ENCODE results near the gene RABL6. TPM values are rescaled to one million over a fixed set of nuclear protein-coding genes. Genes with fewer than 3 reads are reported as not detected.
A peak's percentile ranks its signal among the peaks of the same experiment; 100 is the strongest.
"Not testable (repeated sequence)": the region's sequence is repeated elsewhere in the genome, so short reads cannot be mapped to it uniquely, and the experiment has no call there.

Gene RABL6
- total RNA-seq, 2 experiments from 2014 or later, result 46.4 to 48.5 TPM

DNA sequence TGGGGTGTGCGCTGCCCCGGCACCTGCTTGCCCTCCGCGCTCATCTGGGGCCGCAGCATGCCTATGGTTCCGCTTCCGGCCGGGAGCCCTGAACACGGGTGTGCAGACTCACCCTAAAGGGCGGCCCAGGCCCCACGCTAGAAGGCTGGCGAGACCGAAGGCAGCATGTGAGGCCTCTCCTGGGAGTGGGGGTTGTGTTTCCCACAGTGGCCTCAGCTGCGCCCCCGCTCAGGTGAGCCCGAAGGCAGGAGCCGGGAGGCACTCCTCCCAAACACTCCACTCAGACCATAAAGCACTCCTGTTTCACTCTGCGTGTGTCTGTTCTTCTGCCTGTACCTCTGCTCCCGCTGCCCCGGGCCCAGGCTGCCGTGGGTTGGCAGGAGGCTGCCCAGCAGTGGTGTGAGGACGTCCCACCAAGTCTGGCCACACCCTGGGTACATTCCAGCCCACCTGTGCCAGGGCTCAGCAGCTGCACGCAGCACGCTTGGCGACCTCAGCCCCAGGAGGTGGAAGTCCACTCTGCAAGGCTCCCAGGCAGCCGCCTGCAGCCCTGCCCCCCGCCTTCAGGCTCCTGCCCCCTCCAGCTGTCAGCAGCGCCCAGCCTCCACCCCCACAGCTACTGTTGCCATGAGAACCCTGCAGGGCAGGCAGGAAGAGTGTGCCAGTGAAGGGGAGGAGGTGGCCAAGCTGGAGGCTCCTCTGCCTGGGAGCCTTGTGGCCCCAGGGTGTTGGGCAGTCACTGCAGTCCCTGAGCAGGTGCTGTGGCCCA, 33.3 kb downstream of the RABL6 start:
- H3K27me3 Mint-ChIP-seq, result peaks cover 16% of the 10 kb centered on the region
- no peak overlapping the region for H3K4me3 Mint-ChIP-seq
- peaks cover 5% of the 10 kb centered on the region for H3K36me3 Mint-ChIP-seq (ENCODE audit: low read depth)
- intact Hi-C loops (cut with DNase I, micrococcal nuclease), result loop anchor here (2.0 to 10.0 kb wide), 2 partner anchors 32 to 104 kb away; partner anchors contain the start of genes C8G (in 1 of the 2) and FBXW5 (in 1 of the 2)
- ChIA-PET POLR2A (interaction anchor here (1.6 kb wide), 1 partner anchor 11 kb away, joined by 4 read pairs; the partner anchor contains the start of gene MAMDC4), CTCF (interaction anchor here (1.1 to 3.2 kb wide), 3 partner anchors 144 to 194 kb away, joined by 3 to 20 read pairs (median 6); partner anchors contain the start of gene CLIC3)
- no peak overlapping the region for H3K27ac Mint-ChIP-seq
- Histone ChIP-seq H3K4me3 (ENCODE audit: low read length) (no peak overlapping the region), H3K9me3 (ENCODE audit: control insufficient read depth in 1 of 2, insufficient read depth in 1 of 2, low read length in 2 of 2) (no peaks in the 10 kb centered on the region), H3K4me1 (ENCODE audit: insufficient read depth, low read length) (peaks cover 36% of the 10 kb centered on the region), H3K36me3 (ENCODE audit: insufficient read depth, low read length) (peaks cover 14% of the 10 kb centered on the region), H3K27ac (ENCODE audit: low read depth in 1 of 2, low read length in 2 of 2) (no peak overlapping the region), H3K27me3 (ENCODE audit: control insufficient read depth in 1 of 2, insufficient read depth in 2 of 2, low read length in 2 of 2) (peaks cover 11 to 12% of the 10 kb centered on the region in 2 experiments)
- peaks cover 15% of the 10 kb centered on the region for H3K4me1 Mint-ChIP-seq (ENCODE audit: low read depth)
- DNase-seq (no peak), ATAC-seq (ENCODE audit: poor library complexity) (no peak)
- no peaks in the 10 kb centered on the region for H3K9me3 Mint-ChIP-seq
- TF ChIP-seq, protein P1, sequence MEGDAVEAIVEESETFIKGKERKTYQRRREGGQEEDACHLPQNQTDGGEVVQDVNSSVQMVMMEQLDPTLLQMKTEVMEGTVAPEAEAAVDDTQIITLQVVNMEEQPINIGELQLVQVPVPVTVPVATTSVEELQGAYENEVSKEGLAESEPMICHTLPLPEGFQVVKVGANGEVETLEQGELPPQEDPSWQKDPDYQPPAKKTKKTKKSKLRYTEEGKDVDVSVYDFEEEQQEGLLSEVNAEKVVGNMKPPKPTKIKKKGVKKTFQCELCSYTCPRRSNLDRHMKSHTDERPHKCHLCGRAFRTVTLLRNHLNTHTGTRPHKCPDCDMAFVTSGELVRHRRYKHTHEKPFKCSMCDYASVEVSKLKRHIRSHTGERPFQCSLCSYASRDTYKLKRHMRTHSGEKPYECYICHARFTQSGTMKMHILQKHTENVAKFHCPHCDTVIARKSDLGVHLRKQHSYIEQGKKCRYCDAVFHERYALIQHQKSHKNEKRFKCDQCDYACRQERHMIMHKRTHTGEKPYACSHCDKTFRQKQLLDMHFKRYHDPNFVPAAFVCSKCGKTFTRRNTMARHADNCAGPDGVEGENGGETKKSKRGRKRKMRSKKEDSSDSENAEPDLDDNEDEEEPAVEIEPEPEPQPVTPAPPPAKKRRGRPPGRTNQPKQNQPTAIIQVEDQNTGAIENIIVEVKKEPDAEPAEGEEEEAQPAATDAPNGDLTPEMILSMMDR (IDR thresholded peaks at IDR 0.05), result no peak

DNA sequence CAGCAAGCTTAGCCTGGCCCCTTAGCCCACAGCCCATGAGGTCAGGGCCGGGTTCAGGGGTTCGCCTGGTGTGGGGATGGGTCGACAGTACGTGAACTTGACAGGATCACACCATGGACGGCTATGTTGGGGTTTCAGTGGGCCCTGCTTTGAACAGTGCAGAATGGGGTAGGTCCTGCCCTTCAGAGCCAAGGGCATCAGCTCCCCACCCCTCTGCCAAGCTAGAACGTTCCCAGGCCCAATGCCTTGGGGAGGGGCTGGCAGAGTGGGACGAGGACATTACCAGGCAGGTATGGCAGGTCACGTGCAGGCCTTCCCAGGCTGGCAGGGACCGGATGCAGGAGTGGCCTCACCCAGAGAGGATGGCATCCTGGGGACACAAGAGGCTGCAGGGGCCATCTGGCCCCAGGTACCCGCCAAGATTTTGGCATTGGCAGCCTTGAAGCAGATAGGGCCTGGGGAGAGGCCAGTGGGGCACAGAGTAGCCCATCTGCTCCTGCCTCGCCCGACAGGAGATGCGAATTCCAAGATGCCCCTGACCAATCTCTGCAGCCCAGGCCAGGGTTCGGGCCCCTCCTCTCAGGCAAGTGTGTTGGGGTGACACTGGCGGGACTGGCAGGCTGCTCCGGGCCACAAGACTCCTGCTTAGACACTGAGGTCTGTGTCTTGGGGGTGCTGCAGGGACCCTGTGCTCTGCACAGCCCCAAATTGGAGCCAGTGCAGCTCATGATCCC, 34.1 kb downstream of the RABL6 start:
- H3K9me3 Mint-ChIP-seq; DNase-seq; ATAC-seq (ENCODE audit: poor library complexity); H3K36me3 Mint-ChIP-seq (ENCODE audit: low read depth); H3K9me3 ChIP-seq (ENCODE audit: control insufficient read depth in 1 of 2, insufficient read depth in 1 of 2, low read length in 2 of 2); H3K27ac ChIP-seq (ENCODE audit: low read depth in 1 of 2, low read length in 2 of 2): not testable (repeated sequence)
- Histone ChIP-seq H3K4me1 (ENCODE audit: insufficient read depth, low read length) (peaks cover 41% of the 10 kb centered on the region), H3K4me3 (ENCODE audit: low read length) (peak overlapping the region; percentile 77), H3K36me3 (ENCODE audit: insufficient read depth, low read length) (peaks cover 14% of the 10 kb centered on the region), H3K27me3 (ENCODE audit: control insufficient read depth in 1 of 2, insufficient read depth in 2 of 2, low read length in 2 of 2) (peaks cover 11 to 14% of the 10 kb centered on the region in 2 experiments)
- H3K4me3 Mint-ChIP-seq, result peak overlapping the region; percentile 89
- CTCF ChIA-PET, result interaction anchor here (0.9 to 3.2 kb wide), 26 partner anchors 19 to 246 kb away, joined by 3 to 20 read pairs (median 5); partner anchors contain the start of genes CLIC3, FBXW5, FUT7 and MAN1B1
- intact Hi-C loops (cut with DNase I, micrococcal nuclease), result loop anchor here (1.0 to 10.0 kb wide), 4 partner anchors 33 to 193 kb away; partner anchors contain the start of genes C8G (in 1 of the 2) and FBXW5 (in 1 of the 2)
- H3K4me1 Mint-ChIP-seq (ENCODE audit: low read depth), result peaks cover 15% of the 10 kb centered on the region
- POLR2A ChIA-PET, result interaction anchor here (0.7 to 2.7 kb wide), 8 partner anchors 10 to 193 kb away, joined by 3 to 11 read pairs (median 4); partner anchors contain the start of genes FBXW5, MAMDC4 and RABL6
- H3K27me3 Mint-ChIP-seq, result peaks cover 21% of the 10 kb centered on the region
- H3K27ac Mint-ChIP-seq, result peak overlapping the region; percentile 30

DNA sequence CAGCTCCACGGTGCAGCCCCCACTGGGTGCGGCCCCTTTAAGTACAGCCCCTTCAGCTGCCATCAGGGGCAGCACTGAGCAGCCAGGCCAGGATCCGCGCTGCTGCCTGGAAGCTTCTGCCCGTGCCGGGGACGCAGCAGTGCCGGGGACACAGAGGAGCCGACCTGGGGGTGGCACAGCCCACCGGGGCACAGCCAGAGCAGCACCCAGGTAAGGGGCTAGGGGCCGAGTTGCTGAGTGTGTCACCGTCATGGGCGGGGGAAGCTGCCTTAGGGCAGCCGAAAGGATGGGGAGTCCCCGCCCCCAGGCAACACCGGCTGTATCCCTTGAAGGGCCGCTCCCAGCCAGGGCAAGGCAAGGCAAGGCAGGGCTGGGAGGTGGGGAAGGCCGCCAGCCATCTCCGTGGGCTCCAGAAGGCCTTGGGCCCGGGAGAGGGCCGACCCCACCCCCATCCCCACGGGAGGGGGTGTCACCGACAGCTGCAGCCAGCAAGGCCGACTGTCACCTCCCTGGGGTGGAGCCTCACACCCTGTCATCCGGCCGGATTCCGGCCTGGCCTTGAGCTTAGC, 34.7 kb downstream of the RABL6 start, which contains the start of gene AJM1:
Gene AJM1 (plus strand): TSS at position 99 of the 569 bp plus-strand sequence. CDS start 1,937 bp downstream, outside the sequence.
- H3K4me3 Mint-ChIP-seq, result peak within 1 kb of the TSS; percentile 89
- Histone ChIP-seq H3K4me1 (ENCODE audit: insufficient read depth, low read length) (peaks cover 47% of the 10 kb centered on the region), H3K27me3 (ENCODE audit: control insufficient read depth in 1 of 2, insufficient read depth in 2 of 2, low read length in 2 of 2) (peaks cover 13 to 15% of the 10 kb centered on the region in 2 experiments), H3K4me3 (ENCODE audit: low read length) (peak within 1 kb of the TSS; percentile 77), H3K36me3 (ENCODE audit: insufficient read depth, low read length) (peaks cover 14% of the 10 kb centered on the region)
- H3K27ac Mint-ChIP-seq, result peak within 1 kb of the TSS; percentile 30
- not testable (repeated sequence) for H3K27ac ChIP-seq (ENCODE audit: low read depth in 1 of 2, low read length in 2 of 2); H3K36me3 Mint-ChIP-seq (ENCODE audit: low read depth); H3K9me3 Mint-ChIP-seq; H3K9me3 ChIP-seq (ENCODE audit: control insufficient read depth in 1 of 2, insufficient read depth in 1 of 2, low read length in 2 of 2)
- TF ChIP-seq, protein P1 (IDR thresholded peaks at IDR 0.05), result peak; percentile 82
- peaks cover 16% of the 10 kb centered on the region for H3K4me1 Mint-ChIP-seq (ENCODE audit: low read depth)
- CTCF ChIA-PET, result interaction anchor here (0.5 to 3.2 kb wide), 31 partner anchors 18 to 245 kb away, joined by 3 to 20 read pairs (median 4); partner anchors contain the start of genes ABCA2, CLIC3, FBXW5 and FUT7
- H3K27me3 Mint-ChIP-seq, result peaks cover 22% of the 10 kb centered on the region
- DNase-seq (peak; percentile 63 to 90 (median 76)), ATAC-seq (ENCODE audit: poor library complexity) (peak; percentile 91)
- POLR2A ChIA-PET, result interaction anchor here (0.7 to 2.7 kb wide), 10 partner anchors 9 to 193 kb away, joined by 3 to 11 read pairs (median 4); partner anchors contain the start of genes FBXW5, MAMDC4, RABL6 and TMEM141
- intact Hi-C loops (cut with DNase I, micrococcal nuclease), result loop anchor here in 1 of 2 experiments (1.0 to 10.0 kb wide), 3 partner anchors 40 to 193 kb away; partner anchors contain the start of genes C8G and FBXW5

DNA sequence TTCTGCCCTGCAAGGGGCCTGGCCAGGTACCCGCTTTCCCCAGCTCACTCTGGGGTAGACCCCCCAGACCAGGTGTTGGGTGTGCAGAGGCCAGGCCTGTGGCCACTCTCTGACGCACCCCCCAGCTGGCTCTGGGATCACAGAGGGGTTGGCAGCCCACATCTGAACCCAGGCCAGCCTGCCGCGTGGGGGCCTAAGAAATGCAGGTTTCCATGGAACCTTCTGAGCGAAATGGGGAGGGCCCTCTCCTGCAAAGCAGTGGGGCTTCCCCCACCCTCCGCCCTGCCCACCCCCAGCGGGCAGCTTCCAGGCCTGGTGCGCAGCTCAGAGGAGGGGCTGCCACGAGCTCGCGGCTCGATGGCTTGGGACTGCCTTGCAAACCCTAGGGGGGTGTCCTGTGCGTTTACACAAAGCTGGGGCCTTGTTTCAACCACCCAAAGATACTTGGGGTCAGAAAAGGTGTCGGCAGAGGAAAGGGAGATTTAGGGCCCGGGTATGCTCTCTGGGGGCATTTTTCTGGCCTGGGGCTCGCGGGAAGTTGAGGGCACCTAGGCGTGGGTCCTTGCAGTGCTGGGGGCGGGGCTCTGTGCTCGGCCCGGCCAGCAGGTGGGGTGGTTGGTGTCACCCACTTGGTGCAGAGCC, 35.5 kb downstream of the RABL6 start:
- DNase-seq; H3K27ac Mint-ChIP-seq; H3K9me3 Mint-ChIP-seq; H3K36me3 Mint-ChIP-seq (ENCODE audit: low read depth); H3K27ac ChIP-seq (ENCODE audit: low read depth in 1 of 2, low read length in 2 of 2); ATAC-seq (ENCODE audit: poor library complexity); H3K36me3 ChIP-seq (ENCODE audit: insufficient read depth, low read length): not testable (repeated sequence)
- H3K4me3 ChIP-seq (ENCODE audit: low read length), result peak overlapping the region; percentile 24
- peak overlapping the region; percentile 75 for H3K4me3 Mint-ChIP-seq
- peaks cover 15 to 23% of the 10 kb centered on the region in 2 experiments for H3K27me3 ChIP-seq (ENCODE audit: control insufficient read depth in 1 of 2, insufficient read depth in 2 of 2, low read length in 2 of 2)
- H3K9me3 ChIP-seq (ENCODE audit: control insufficient read depth in 1 of 2, insufficient read depth in 1 of 2, low read length in 2 of 2), result peaks cover 0 to 14% of the 10 kb centered on the region in 2 experiments
- intact Hi-C loops (cut with DNase I, micrococcal nuclease), result loop anchor here in 1 of 2 experiments (2.0 to 10.0 kb wide), 2 partner anchors 40 to 102 kb away; partner anchors contain the start of genes C8G and FBXW5
- H3K4me1 Mint-ChIP-seq (ENCODE audit: low read depth), result peaks cover 21% of the 10 kb centered on the region
- H3K27me3 Mint-ChIP-seq, result peaks cover 27% of the 10 kb centered on the region
- ChIA-PET POLR2A (interaction anchor here (1.1 to 2.7 kb wide), 6 partner anchors 35 to 192 kb away, joined by 3 to 11 read pairs (median 5); partner anchors contain the start of genes FBXW5, RABL6 and TMEM141), CTCF (interaction anchor here (0.9 to 3.2 kb wide), 10 partner anchors 18 to 191 kb away, joined by 3 to 20 read pairs (median 4); partner anchors contain the start of gene ABCA2)
- H3K4me1 ChIP-seq (ENCODE audit: insufficient read depth, low read length), result peaks cover 56% of the 10 kb centered on the region

Measured in CD4-positive, alpha-beta T cell (primary cell).